SK-N-SH (cell line): Measurements from ENCODE around the gene NAALADL2. TPM values are rescaled to one million over a fixed set of nuclear protein-coding genes. Genes with fewer than 3 reads are reported as not detected.

Experiments
- CTCF ChIA-PET: fragments of 300-600, 350-600 bp; formaldehyde crosslinking; extraction: SDS; loops from one replicate; lab custom pipeline; 2021; lab: Yijun Ruan, JAX
- POLR2A ChIA-PET: fragments of 350-600 bp; sonication (Branson Sonifier 250); formaldehyde crosslinking; extraction: SDS; loops from one replicate; lab custom pipeline; 2020; ENCODE audit warnings: antibody characterized with exemption, inconsistent platforms; lab: Yijun Ruan, JAX
- DNase-seq: peaks from one replicate; pipeline ENCODE4 v3.0.0; 2012
- H2AFZ ChIP-seq: fragments of 200-600 bp; sonication (generic); 2 replicates; pipeline ENCODE4 v1.8.1; 2016; ENCODE audit warnings: antibody characterized with exemption, mild to moderate bottlenecking, low read depth
- H3F3A ChIP-seq: fragments of 200-600 bp; sonication (generic); replicated peaks from 2 replicates; pipeline ENCODE3; 2016; ENCODE audit warnings: antibody characterized with exemption, mild to moderate bottlenecking; ENCODE audit not compliant: insufficient read depth
- H3K27ac ChIP-seq, 2 experiments: fragments of 200-500 bp in 1 of 2; fragments of 200-600 bp in 1 of 2; sonication (Bioruptor generic) in 1 of 2; sonication (generic), shearing (Covaris generic) in 1 of 2; 2 replicates each; pipeline versions ENCODE4 v1.5.1 to v1.6.1; 2014 to 2016; ENCODE audit warnings: low read depth in 2 of 2, inconsistent platforms in 1 of 2, low read length in 1 of 2, mild to moderate bottlenecking in 1 of 2, mixed read lengths in 1 of 2
- H3K27me3 ChIP-seq: fragments of 200-600 bp; sonication (generic), shearing (Covaris generic); 2 replicates; pipeline ENCODE4 v1.6.1; 2016; ENCODE audit warnings: mixed run types; ENCODE audit not compliant: insufficient read depth
- H3K36me3 ChIP-seq, 2 experiments: fragments of 200-500 bp in 1 of 2; fragments of 200-600 bp in 1 of 2; sonication (Bioruptor generic) in 1 of 2; sonication (generic) in 1 of 2; replicated peaks in 1 of 2; 2 replicates each; pipeline versions ENCODE3 to v1.5.1; 2014 to 2016; ENCODE audit warnings: low read length in 1 of 2, mild to moderate bottlenecking in 1 of 2; ENCODE audit not compliant: insufficient read depth in 2 of 2, control insufficient read depth in 1 of 2
- H3K4me1 ChIP-seq, 2 experiments: fragments of 200-500 bp in 1 of 2; fragments of 200-600 bp in 1 of 2; sonication (Bioruptor generic) in 1 of 2; sonication (generic), shearing (Covaris generic) in 1 of 2; 2 replicates each; pipeline versions ENCODE4 v1.5.1 to v1.6.1; 2014 to 2016; ENCODE audit warnings: low read depth in 1 of 2, low read length in 1 of 2, mixed run types in 1 of 2; ENCODE audit not compliant: insufficient read depth in 2 of 2, control insufficient read depth in 1 of 2
- H3K4me2 ChIP-seq: fragments of 200-600 bp; sonication (generic), shearing (Covaris generic); 2 replicates; pipeline ENCODE4 v1.6.1; 2017; ENCODE audit warnings: mixed run types
- H3K4me3 ChIP-seq, 2 experiments: fragments of 200-500 bp in 1 of 2; fragments of 200-600 bp in 1 of 2; sonication (Bioruptor generic) in 1 of 2; sonication (generic), shearing (Covaris generic) in 1 of 2; 2 replicates each; pipeline versions ENCODE4 v1.5.1 to v1.8.1; 2014 to 2016; ENCODE audit warnings: low read depth in 2 of 2, inconsistent platforms in 1 of 2, low read length in 1 of 2, mild to moderate bottlenecking in 1 of 2, mixed read lengths in 1 of 2, moderate library complexity in 1 of 2
- H3K79me2 ChIP-seq: fragments of 200-600 bp; sonication (generic); 2 replicates; pipeline ENCODE4 v1.8.1; 2017; ENCODE audit warnings: mild to moderate bottlenecking; ENCODE audit not compliant: insufficient read depth
- H3K9ac ChIP-seq: fragments of 200-600 bp; sonication (generic); 2 replicates; pipeline ENCODE4 v1.6.1; 2017; ENCODE audit warnings: mixed run types
- H3K9me2 ChIP-seq: fragments of 200-600 bp; sonication (generic); 2 replicates; pipeline ENCODE4 v1.6.1; 2017; ENCODE audit warnings: mixed run types
- H3K9me3 ChIP-seq: fragments of 200-600 bp; sonication (generic); 2 replicates; pipeline ENCODE4 v1.6.1; 2017; ENCODE audit warnings: mixed run types, mild to moderate bottlenecking, moderate library complexity
- H4K20me1 ChIP-seq: fragments of 200-600 bp; sonication (generic); 2 replicates; pipeline ENCODE4 v1.6.1; 2017; ENCODE audit warnings: mild to moderate bottlenecking, mixed run types; ENCODE audit not compliant: insufficient read depth
- GABPA ChIP-seq: IDR thresholded peaks from 2 replicates; pipeline ENCODE4 v1.4.0; 2012; ENCODE audit warnings: low read depth, mild to moderate bottlenecking
- GATA2 ChIP-seq: sonication (generic); formaldehyde crosslinking; IDR thresholded peaks from 2 replicates; pipeline ENCODE4 v1.5.0; 2020; ENCODE audit warnings: mild to moderate bottlenecking, missing genetic modification reagents
- RFX5 ChIP-seq: IDR thresholded peaks from 2 replicates; pipeline ENCODE4 v1.6.1; 2012; ENCODE audit warnings: mild to moderate bottlenecking, improper control_type of control experiment, low read length
- SMC3 ChIP-seq: IDR thresholded peaks from 2 replicates; pipeline ENCODE4 v1.6.1; 2012; ENCODE audit warnings: low read depth, low read length, improper control_type of control experiment
- TAF1 ChIP-seq: IDR thresholded peaks from 2 replicates; pipeline ENCODE4 v1.6.1; 2012; ENCODE audit warnings: low read depth, mild to moderate bottlenecking, low read length, moderate library complexity, borderline replicate concordance
- WGBS: methylation state at CpG from one replicate; pipeline ENCODE4 v1.1.6; 2017; ENCODE audit warnings: low lambda C conversion rate; 5-methylcytosine and 5-hydroxymethylcytosine counted together
- polyA plus RNA-seq, 3 experiments: library from polyadenylated mRNA; depleted of rRNA; stranded (reverse); fragments of >200 nt; gene quantifications; 2 replicates each; pipeline ENCODE4 v1.2.3, GENCODE V29; 2012
- TF ChIP-seq, protein P1 (sequence below): IDR thresholded peaks from 2 replicates; pipeline ENCODE4; 2012
- TF ChIP-seq, protein P2 (sequence below): fragments of 150-350 bp; IDR thresholded peaks from 2 replicates; pipeline ENCODE4 v1.6.1; 2016; ENCODE audit warnings: mild to moderate bottlenecking, low read depth, low read length
- TF ChIP-seq, protein P3 (sequence below): IDR thresholded peaks from 2 replicates; pipeline ENCODE4 v1.4.0; 2012; ENCODE audit warnings: low read depth, borderline replicate concordance
- TF ChIP-seq, protein P4 (sequence below): IDR thresholded peaks from 2 replicates; pipeline ENCODE4 v1.6.1; 2012; ENCODE audit warnings: mild to moderate bottlenecking, low read depth, low read length, moderate library complexity

NAALADL2 gene
- polyA plus RNA-seq, 1 of the 3 experiments (the other 2 are of a cell fraction) = 1.2 TPM

DNA sequence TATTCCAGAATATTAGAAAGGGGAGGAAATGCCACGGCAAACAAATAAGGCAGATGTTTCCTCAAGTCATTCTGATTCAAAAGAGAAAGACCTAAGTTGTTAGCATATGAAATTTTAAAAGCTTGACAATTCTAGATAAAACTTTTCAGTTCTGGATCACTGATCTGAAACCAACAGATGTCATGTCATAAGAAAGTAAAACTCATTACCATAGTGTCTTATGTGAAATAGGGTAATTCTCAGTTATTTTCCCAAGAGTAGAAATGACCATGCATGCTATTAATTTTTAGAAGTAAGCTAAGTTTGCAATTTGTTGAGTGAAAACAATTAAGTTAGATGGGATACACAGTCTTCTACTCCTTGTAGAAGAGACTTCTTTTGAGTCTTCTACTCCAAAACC lies 630.3 kb downstream of the NAALADL2 start:
- POLR2A ChIA-PET = no interaction called here
- Histone ChIP-seq H3K4me1 (no peaks in the 10 kb centered on the region; a peak in 1 of 4 replicates), H3K4me2 (no peak overlapping the region), H2AFZ (no peak overlapping the region; the same call in 1 of the 2 replicates), H4K20me1 (no peaks in the 10 kb centered on the region), H3K9me2 (no peaks in the 10 kb centered on the region; the same call in 1 of the 2 replicates), H3F3A (no peaks in the 10 kb centered on the region), H3K9ac (no peak overlapping the region), H3K27me3 (no peaks in the 10 kb centered on the region), H3K27ac (no peak overlapping the region), H3K4me3 (no peak overlapping the region), H3K9me3 (no peaks in the 10 kb centered on the region), H3K79me2 (no peaks in the 10 kb centered on the region), H3K36me3 (no peaks in the 10 kb centered on the region)
- no peak for DNase-seq
- TF ChIP-seq RFX5 (no peak), GATA2 (CRISPR knock-in tag) (no peak), TAF1 (no peak), SMC3 (no peak), GABPA (no peak)
- TF ChIP-seq, protein P1, sequence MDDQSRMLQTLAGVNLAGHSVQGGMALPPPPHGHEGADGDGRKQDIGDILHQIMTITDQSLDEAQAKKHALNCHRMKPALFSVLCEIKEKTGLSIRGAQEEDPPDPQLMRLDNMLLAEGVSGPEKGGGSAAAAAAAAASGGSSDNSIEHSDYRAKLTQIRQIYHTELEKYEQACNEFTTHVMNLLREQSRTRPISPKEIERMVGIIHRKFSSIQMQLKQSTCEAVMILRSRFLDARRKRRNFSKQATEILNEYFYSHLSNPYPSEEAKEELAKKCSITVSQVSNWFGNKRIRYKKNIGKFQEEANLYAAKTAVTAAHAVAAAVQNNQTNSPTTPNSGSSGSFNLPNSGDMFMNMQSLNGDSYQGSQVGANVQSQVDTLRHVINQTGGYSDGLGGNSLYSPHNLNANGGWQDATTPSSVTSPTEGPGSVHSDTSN = no peak
- TF ChIP-seq, protein P2, sequence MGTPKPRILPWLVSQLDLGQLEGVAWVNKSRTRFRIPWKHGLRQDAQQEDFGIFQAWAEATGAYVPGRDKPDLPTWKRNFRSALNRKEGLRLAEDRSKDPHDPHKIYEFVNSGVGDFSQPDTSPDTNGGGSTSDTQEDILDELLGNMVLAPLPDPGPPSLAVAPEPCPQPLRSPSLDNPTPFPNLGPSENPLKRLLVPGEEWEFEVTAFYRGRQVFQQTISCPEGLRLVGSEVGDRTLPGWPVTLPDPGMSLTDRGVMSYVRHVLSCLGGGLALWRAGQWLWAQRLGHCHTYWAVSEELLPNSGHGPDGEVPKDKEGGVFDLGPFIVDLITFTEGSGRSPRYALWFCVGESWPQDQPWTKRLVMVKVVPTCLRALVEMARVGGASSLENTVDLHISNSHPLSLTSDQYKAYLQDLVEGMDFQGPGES = no peak
- TF ChIP-seq, protein P3, sequence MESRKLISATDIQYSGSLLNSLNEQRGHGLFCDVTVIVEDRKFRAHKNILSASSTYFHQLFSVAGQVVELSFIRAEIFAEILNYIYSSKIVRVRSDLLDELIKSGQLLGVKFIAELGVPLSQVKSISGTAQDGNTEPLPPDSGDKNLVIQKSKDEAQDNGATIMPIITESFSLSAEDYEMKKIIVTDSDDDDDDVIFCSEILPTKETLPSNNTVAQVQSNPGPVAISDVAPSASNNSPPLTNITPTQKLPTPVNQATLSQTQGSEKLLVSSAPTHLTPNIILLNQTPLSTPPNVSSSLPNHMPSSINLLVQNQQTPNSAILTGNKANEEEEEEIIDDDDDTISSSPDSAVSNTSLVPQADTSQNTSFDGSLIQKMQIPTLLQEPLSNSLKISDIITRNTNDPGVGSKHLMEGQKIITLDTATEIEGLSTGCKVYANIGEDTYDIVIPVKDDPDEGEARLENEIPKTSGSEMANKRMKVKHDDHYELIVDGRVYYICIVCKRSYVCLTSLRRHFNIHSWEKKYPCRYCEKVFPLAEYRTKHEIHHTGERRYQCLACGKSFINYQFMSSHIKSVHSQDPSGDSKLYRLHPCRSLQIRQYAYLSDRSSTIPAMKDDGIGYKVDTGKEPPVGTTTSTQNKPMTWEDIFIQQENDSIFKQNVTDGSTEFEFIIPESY = no peak
- TF ChIP-seq, protein P4, sequence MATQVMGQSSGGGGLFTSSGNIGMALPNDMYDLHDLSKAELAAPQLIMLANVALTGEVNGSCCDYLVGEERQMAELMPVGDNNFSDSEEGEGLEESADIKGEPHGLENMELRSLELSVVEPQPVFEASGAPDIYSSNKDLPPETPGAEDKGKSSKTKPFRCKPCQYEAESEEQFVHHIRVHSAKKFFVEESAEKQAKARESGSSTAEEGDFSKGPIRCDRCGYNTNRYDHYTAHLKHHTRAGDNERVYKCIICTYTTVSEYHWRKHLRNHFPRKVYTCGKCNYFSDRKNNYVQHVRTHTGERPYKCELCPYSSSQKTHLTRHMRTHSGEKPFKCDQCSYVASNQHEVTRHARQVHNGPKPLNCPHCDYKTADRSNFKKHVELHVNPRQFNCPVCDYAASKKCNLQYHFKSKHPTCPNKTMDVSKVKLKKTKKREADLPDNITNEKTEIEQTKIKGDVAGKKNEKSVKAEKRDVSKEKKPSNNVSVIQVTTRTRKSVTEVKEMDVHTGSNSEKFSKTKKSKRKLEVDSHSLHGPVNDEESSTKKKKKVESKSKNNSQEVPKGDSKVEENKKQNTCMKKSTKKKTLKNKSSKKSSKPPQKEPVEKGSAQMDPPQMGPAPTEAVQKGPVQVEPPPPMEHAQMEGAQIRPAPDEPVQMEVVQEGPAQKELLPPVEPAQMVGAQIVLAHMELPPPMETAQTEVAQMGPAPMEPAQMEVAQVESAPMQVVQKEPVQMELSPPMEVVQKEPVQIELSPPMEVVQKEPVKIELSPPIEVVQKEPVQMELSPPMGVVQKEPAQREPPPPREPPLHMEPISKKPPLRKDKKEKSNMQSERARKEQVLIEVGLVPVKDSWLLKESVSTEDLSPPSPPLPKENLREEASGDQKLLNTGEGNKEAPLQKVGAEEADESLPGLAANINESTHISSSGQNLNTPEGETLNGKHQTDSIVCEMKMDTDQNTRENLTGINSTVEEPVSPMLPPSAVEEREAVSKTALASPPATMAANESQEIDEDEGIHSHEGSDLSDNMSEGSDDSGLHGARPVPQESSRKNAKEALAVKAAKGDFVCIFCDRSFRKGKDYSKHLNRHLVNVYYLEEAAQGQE = no peak
- 57% methylated on average over 1 of the region's 1 CpG for WGBS
- CTCF ChIA-PET = no interaction called here
